ENCODE measurements around the gene DGKI. TPM values are rescaled to one million over a fixed set of nuclear protein-coding genes. Genes with fewer than 3 reads are reported as not detected.

Gene DGKI
- total RNA-seq, 4 donors from 2014 or later, result 0.66 to 2.9 (median 1.7) TPM

DNA sequence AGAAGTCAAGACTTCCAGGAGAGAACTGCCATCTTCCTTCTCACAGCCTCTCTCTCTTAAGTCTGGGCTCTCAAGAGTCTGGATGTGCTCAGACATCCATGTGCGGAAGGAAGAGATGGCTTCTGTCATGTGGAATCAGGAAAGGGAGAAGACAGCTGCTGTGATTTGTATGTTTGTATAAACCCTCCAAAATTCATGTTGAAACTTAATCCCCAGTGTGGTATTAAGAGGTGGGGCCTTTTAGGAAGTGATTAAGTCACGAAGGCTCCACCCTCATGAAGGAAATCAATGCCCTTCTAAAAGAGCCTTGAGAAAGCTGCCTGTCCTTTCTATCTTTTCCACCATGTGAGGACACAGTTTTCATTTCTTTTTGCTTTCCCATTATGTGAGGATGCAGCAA is 429.3 kb downstream of the DGKI start:
- no peak for DNase-seq (ENCODE audit: extremely low spot score)
- H3K9me3 ChIP-seq, result no peaks in the 10 kb centered on the region
- H3K4me3 ChIP-seq, result no peak overlapping the region
- H3K36me3 ChIP-seq, result no peaks in the 10 kb centered on the region
- WGBS, result 79% methylated on average over 2 of the region's 2 CpGs
- peaks cover 0 to 9% (median 8%) of the 10 kb centered on the region in 4 donors for H3K4me1 ChIP-seq
- intact Hi-C loops (cut with DNase I), result no loop called here
- no peak for TF ChIP-seq POLR2A (IDR thresholded peaks at IDR 0.05; ENCODE audit: low read depth)
- TF ChIP-seq CTCF (IDR thresholded peaks at IDR 0.05), result no peak
- TF ChIP-seq POLR2AphosphoS5 (IDR thresholded peaks at IDR 0.05), result no peak
- no peak for TF ChIP-seq EP300 (IDR thresholded peaks at IDR 0.05)
- H3K27ac ChIP-seq (replicated peaks in 1 of 4), result no peak overlapping the region
- H3K27me3 ChIP-seq, result no peaks in the 10 kb centered on the region

DNA sequence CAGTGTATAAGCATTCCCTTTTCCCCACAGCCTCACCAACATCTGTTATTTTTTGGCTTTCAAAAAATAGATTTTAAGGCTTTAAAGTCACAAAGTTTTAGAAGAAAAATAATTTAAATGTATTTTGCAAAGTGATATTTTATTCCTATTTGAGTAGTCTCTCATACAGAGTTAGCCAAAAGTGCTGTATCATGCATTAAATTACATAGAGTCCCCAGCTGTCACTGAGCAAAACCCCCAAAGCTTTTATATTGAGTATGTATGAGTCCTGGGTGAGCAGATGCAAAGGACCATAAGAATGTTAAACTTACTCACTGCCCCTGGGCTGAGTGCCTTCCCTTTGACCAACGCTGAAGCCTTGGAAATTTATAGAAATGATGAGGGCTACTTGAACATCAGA is 432.9 kb downstream of the DGKI start:
- intact Hi-C loops (cut with DNase I), result no loop called here

GRCh38 chr7:137411446-137411845 is 435.3 kb downstream of the DGKI start:
- no peaks in the 10 kb centered on the region for H3K4me1 ChIP-seq
- WGBS, result 79% methylated on average over 3 of the region's 3 CpGs
- no peak for DNase-seq (ENCODE audit: extremely low spot score)
- no peak for TF ChIP-seq CTCF (IDR thresholded peaks at IDR 0.05)
- TF ChIP-seq EP300 (IDR thresholded peaks at IDR 0.05), result no peak
- TF ChIP-seq POLR2A (IDR thresholded peaks at IDR 0.05; ENCODE audit: low read depth), result no peak
- no peak for TF ChIP-seq POLR2AphosphoS5 (IDR thresholded peaks at IDR 0.05)
- H3K36me3 ChIP-seq, result no peaks in the 10 kb centered on the region
- no peaks in the 10 kb centered on the region for H3K9me3 ChIP-seq
- intact Hi-C loops (cut with DNase I), result no loop called here
- H3K4me3 ChIP-seq, result no peak overlapping the region
- H3K27ac ChIP-seq (replicated peaks in 1 of 4), result no peak overlapping the region
- no peaks in the 10 kb centered on the region for H3K27me3 ChIP-seq

More for the DNA sequence above, 432.9 kb downstream of the DGKI start:
- peak; percentile 12 for DNase-seq (ENCODE audit: extremely low spot score)
- H3K9me3 ChIP-seq, result no peaks in the 10 kb centered on the region
- TF ChIP-seq EP300 (IDR thresholded peaks at IDR 0.05), result no peak
- no peak overlapping the region for H3K4me3 ChIP-seq
- H3K27me3 ChIP-seq, result no peaks in the 10 kb centered on the region
- 83% methylated on average over 1 of the region's 1 CpG for WGBS
- H3K36me3 ChIP-seq, result no peaks in the 10 kb centered on the region
- H3K4me1 ChIP-seq, result no peaks in the 10 kb centered on the region
- H3K27ac ChIP-seq (replicated peaks in 1 of 4), result no peak overlapping the region

GRCh38 chr7:137408126-137408525 is 438.6 kb downstream of the DGKI start:
- Histone ChIP-seq H3K27ac (replicated peaks in 1 of 4) (no peak overlapping the region), H3K9me3 (no peaks in the 10 kb centered on the region), H3K27me3 (no peaks in the 10 kb centered on the region), H3K4me1 (no peaks in the 10 kb centered on the region), H3K36me3 (no peaks in the 10 kb centered on the region), H3K4me3 (no peak overlapping the region)
- no peak for DNase-seq (ENCODE audit: extremely low spot score)
- no peak for TF ChIP-seq CTCF (IDR thresholded peaks at IDR 0.05)
- TF ChIP-seq EP300 (IDR thresholded peaks at IDR 0.05), result no peak
- TF ChIP-seq POLR2A (IDR thresholded peaks at IDR 0.05; ENCODE audit: low read depth), result no peak
- no peak for TF ChIP-seq POLR2AphosphoS5 (IDR thresholded peaks at IDR 0.05)
- intact Hi-C loops (cut with DNase I), result no loop called here
- 85% methylated on average over 1 of the region's 1 CpG for WGBS

- TF ChIP-seq POLR2AphosphoS5 (IDR thresholded peaks at IDR 0.05) (no peak), CTCF (IDR thresholded peaks at IDR 0.05) (no peak), EP300 (IDR thresholded peaks at IDR 0.05) (no peak), POLR2A (IDR thresholded peaks at IDR 0.05; ENCODE audit: low read depth) (no peak)
- intact Hi-C loops (cut with DNase I), result no loop called here
- H3K27me3 ChIP-seq, result no peaks in the 10 kb centered on the region
- no peak overlapping the region for H3K4me3 ChIP-seq
- no peak overlapping the region for H3K27ac ChIP-seq (replicated peaks in 1 of 4)
- WGBS, result 91% methylated on average over 3 of the region's 3 CpGs
- no peaks in the 10 kb centered on the region for H3K36me3 ChIP-seq
- DNase-seq (ENCODE audit: extremely low spot score), result no peak
- no peaks in the 10 kb centered on the region for H3K9me3 ChIP-seq
- H3K4me1 ChIP-seq, result no peaks in the 10 kb centered on the region
Observed at GRCh38 chr7:137407078-137407477, 439.7 kb downstream of the DGKI start.
